HuH-7 (cell line): ENCODE measurements around the gene SMG9.
A peak's percentile ranks its signal among the peaks of the same experiment; 100 is the strongest.

Experiments
- DNase-seq: peaks from one replicate; pipeline ENCODE4 v3.0.0; 2011; ENCODE audit warnings: low spot score

Gene SMG9

GRCh38 chr19:43755256-43755801 lies 567 bp upstream of the SMG9 start:
- peak; percentile 81 for DNase-seq

- DNase-seq: no peak
These were observed 584 bp downstream of the SMG9 start for GRCh38 chr19:43754253-43754502.

GRCh38 chr19:43752287-43752875 lies 2.4 kb downstream of the SMG9 start:
- DNase-seq: no peak

GRCh38 chr19:43751466-43752220 lies 3.1 kb downstream of the SMG9 start:
- no peak for DNase-seq

- no peak for DNase-seq
These were observed 4.9 kb downstream of the SMG9 start for GRCh38 chr19:43749898-43750297.

GRCh38 chr19:43749152-43749551 lies 5.6 kb downstream of the SMG9 start:
- no peak for DNase-seq

- DNase-seq: no peak
These were observed 6.1 kb downstream of the SMG9 start for GRCh38 chr19:43748685-43749084.

GRCh38 chr19:43748205-43748594 lies 6.6 kb downstream of the SMG9 start:
- no peak for DNase-seq

- DNase-seq: no peak
These were observed 7.1 kb downstream of the SMG9 start for GRCh38 chr19:43747557-43748204.

- no peak for DNase-seq
These were observed 11.7 kb downstream of the SMG9 start for GRCh38 chr19:43743059-43743458.

GRCh38 chr19:43741075-43741825 lies 13.5 kb downstream of the SMG9 start:
- no peak for DNase-seq

GRCh38 chr19:43739439-43740235 lies 15.1 kb downstream of the SMG9 start:
- no peak for DNase-seq

GRCh38 chr19:43738780-43739211 lies 16.0 kb downstream of the SMG9 start:
- no peak for DNase-seq

- DNase-seq: no peak
These were observed 18.8 kb downstream of the SMG9 start for GRCh38 chr19:43735957-43736356.

- DNase-seq: no peak
These were observed 19.7 kb downstream of the SMG9 start for GRCh38 chr19:43735013-43735412.

- no peak for DNase-seq
These were observed 22.9 kb downstream of the SMG9 start for GRCh38 chr19:43731846-43732245.

- no peak for DNase-seq
These were observed 23.4 kb downstream of the SMG9 start for GRCh38 chr19:43731346-43731745.

- DNase-seq: no peak
These were observed 24.8 kb downstream of the SMG9 start for GRCh38 chr19:43729919-43730318.

GRCh38 chr19:43727593-43727853 lies 27.2 kb downstream of the SMG9 start:
- no peak for DNase-seq

GRCh38 chr19:43726736-43727592 lies 27.8 kb downstream of the SMG9 start:
- no peak for DNase-seq

- no peak for DNase-seq
These were observed 29.3 kb downstream of the SMG9 start for GRCh38 chr19:43725468-43725867.
